Cerebellar nuclear complex (tissue), 1 donor: Measurements from ENCODE around the gene OTOF.

Experiments used
- DNase-seq, 2 experiments: peaks; one replicate each; lab custom pipeline; 2025; lab: John Stamatoyannopoulos, UW

Gene OTOF

GRCh38 chr2:26477911-26478253, at the start of gene OTOF:
OTOF (minus strand) TSS chr2:26478124.
- no peak for DNase-seq

GRCh38 chr2:26526589-26526988, 48.7 kb upstream of the OTOF start:
- no peak for DNase-seq

DNA sequence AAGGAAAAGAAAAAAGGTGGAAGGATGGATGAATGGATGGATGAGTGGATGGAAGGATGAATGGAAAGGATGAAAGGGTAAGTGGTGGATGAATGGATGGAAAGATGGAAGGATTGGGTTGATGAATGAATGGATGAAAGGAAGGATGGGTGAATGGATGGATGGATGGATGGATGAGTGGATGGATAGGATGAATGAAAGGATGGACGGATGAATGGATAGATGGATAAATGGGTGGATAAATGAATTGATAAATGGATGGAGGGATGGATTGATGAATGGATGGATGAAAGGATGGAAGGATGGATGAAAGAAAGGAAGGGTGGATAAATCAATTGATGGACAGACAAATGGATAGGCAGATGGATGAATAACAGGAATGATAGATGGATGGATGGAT, 48.2 kb upstream of the OTOF start:
- DNase-seq, result no peak

- no peak for DNase-seq
Measured at GRCh38 chr2:26523750-26524149, 45.8 kb upstream of the OTOF start.

DNA sequence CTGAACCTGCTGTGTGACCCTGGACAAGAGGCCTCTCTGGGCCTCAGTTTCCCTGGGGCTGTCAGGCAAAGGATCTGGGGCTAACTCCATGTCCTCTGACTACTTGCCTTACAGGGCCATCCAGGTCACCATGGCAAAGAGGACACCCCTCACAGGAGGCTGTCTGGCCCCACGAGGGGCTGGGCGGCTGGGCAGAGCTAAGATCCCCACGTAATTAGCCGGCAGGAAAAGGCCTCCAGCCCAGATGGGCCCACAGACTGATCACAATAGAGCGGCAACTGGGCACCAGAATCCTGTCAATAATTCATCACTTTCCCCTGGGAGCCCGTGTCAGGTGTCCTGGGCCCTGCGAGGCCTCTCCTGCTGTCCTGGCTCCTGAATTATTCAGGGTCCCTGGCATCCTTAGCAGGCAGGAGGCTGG, 44.8 kb upstream of the OTOF start:
- no peak for DNase-seq

DNA sequence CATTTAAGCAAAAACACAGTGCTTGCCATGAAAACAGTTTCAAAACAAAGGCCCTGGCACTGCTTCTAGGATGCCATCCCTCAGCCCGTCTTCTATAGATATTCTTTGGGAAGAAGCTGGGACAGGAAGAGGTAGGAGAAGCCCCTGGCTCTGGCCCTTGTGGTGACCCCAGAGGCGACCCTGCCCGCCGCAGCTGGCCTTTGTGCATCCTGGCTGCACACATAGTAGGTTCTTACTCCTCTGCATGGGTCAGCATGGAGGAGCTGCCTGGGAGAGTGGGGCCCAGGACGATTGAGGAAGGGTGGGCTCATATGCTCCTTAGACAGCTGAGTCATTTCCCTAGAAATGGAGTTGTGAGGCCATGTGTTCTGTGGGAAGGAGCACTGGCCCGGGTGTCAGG, 44.4 kb upstream of the OTOF start:
- DNase-seq, result no peak

DNA sequence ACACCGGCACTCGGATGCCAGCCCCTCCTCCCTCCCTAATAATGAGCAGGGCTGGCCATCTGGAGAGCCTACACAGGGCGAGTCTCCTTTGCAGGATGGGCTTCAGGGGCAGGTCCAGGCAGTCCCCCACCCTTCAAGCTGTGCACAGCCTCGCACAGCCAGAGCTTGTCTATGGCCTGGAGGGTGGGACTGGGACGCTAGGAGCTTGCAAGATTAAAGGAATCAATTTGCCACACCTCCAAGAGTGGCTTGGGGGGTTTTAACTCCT, 43.9 kb upstream of the OTOF start:
- no peak for DNase-seq

GRCh38 chr2:26521054-26521912, 43.4 kb upstream of the OTOF start:
- no peak for DNase-seq

- DNase-seq, result no peak
Measured at GRCh38 chr2:26520148-26520449, 42.2 kb upstream of the OTOF start.

GRCh38 chr2:26519396-26520147, 41.6 kb upstream of the OTOF start:
- no peak for DNase-seq

DNA sequence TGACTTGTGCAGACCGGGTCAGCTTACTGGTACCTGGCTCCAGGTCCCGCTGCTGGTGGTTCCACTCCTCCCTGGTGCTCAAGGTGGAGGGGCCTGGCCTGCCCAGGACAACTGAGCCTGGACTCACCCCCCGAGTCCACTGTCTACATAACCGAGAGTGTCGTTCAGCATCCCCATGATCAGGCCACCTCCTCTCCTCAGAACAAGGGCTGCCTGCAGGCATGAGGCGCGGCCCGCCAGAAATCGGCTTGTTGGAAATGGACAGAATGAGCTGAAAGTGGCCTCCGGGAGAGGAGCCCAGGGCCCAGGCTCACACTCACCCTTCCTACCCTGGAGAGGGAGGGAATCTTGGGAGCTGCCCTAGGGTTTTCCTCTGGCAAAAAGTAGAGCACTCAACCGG, 38.9 kb upstream of the OTOF start:
- DNase-seq, result no peak

GRCh38 chr2:26516246-26516645, 38.3 kb upstream of the OTOF start:
- no peak for DNase-seq

- no peak for DNase-seq
Measured at GRCh38 chr2:26515771-26516170, 37.8 kb upstream of the OTOF start.

GRCh38 chr2:26514045-26514444, 36.1 kb upstream of the OTOF start:
- DNase-seq, result no peak

- DNase-seq, result no peak
Measured at GRCh38 chr2:26513261-26513660, 35.3 kb upstream of the OTOF start.

- no peak for DNase-seq
Measured at GRCh38 chr2:26511466-26511865, 33.5 kb upstream of the OTOF start.

- no peak for DNase-seq
Measured at GRCh38 chr2:26510344-26510973, 32.5 kb upstream of the OTOF start.

DNA sequence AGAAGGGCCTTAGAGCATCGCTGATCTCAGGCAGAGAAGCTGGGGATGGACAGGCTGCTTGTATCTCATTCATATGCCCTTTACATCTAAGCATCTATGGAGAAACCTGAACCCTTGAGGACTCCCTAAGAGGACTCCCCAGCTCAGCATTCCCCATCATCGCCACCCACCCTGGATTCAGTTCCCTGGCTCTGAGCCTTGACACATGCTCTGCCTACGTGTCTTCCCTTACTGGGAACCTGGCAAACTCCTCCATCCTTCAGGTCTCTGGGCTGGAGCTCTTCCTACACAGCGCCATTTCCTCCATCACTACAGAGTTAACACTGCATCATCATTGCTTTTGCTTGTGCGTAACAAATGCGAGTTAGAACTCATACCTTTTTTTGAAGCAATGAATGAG, 31.2 kb upstream of the OTOF start:
- no peak for DNase-seq

GRCh38 chr2:26507932-26508331, 30.0 kb upstream of the OTOF start:
- no peak for DNase-seq

GRCh38 chr2:26507088-26507487, 29.2 kb upstream of the OTOF start:
- DNase-seq, result no peak

DNA sequence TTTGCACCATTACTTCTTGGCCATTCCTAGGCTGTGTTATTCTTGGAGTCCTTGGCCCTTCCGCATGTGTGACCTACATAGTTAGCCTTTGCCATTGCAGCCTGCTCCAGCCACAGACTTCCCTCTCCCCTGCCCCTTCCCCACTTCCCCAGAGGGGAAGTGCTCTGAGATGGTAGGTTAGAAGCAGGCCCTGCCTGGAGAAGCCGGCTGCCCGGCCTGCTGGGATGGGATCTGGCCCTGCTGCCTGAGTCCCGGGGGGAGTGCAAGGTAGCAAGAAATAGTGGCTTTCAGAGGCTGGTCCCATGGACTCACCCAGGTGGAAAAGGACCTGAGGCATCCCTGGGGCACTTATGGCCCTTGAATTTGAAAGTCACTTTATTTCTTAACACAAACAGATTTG, 28.4 kb upstream of the OTOF start:
- no peak for DNase-seq

DNA sequence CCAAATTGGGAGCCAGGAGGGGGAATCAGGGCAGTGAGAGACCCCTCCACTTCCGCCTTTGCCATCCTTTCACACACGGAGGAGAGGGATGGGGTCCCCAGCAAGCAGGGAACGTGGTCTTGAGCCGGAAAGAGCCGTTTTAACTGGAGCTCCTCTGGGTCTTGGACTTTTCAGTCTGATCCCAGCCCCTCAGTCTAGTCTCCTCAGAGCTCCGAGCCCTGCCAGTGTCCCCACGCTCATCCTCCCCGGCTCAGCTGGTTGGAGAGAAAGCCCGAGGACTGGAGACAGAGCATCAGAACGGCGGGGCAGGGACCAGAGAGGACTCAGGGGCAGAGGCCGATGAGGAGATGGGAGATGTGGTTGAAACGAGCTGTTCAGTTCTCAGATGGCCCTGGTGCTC, 26.1 kb upstream of the OTOF start:
- no peak for DNase-seq

GRCh38 chr2:26503231-26503880, 25.4 kb upstream of the OTOF start:
- DNase-seq, result peak in 1 of 2 experiments; percentile 45
